Sigmoid colon (tissue), 4 donors: ENCODE results near the gene AXDND1.
"Not testable (repeated sequence)": the region's sequence is repeated elsewhere in the genome, so short reads cannot be mapped to it uniquely, and the experiment has no call there.

Source experiments
- EP300 ChIP-seq, 4 donors: sonication (generic); formaldehyde crosslinking; IDR thresholded peaks; one replicate each; pipeline ENCODE4 v1.6.1; 2017; ENCODE audit warnings: antibody characterized with exemption in 4 of 4
- POLR2A ChIP-seq, 2 donors: fragments of 450-650 bp; IDR thresholded peaks; one replicate each; pipeline ENCODE4 v1.6.1; 2016; ENCODE audit warnings: antibody characterized with exemption in 2 of 2, mild to moderate bottlenecking in 2 of 2, moderate library complexity in 2 of 2
- POLR2AphosphoS5 ChIP-seq, 4 donors: sonication (generic); formaldehyde crosslinking; IDR thresholded peaks; one replicate each; pipeline ENCODE4 v1.6.1; 2017; ENCODE audit warnings: antibody characterized with exemption in 4 of 4
- TF ChIP-seq, protein P1 (sequence below), 4 experiments: fragments of 450-650 bp in 3 of 4; fragments of 200-600 bp in 1 of 4; IDR thresholded peaks; one replicate each; pipeline ENCODE4 v1.5.1; 2016 to 2019; ENCODE audit warnings: antibody characterized with exemption in 4 of 4, mild to moderate bottlenecking in 3 of 4, moderate library complexity in 2 of 4

DNA sequence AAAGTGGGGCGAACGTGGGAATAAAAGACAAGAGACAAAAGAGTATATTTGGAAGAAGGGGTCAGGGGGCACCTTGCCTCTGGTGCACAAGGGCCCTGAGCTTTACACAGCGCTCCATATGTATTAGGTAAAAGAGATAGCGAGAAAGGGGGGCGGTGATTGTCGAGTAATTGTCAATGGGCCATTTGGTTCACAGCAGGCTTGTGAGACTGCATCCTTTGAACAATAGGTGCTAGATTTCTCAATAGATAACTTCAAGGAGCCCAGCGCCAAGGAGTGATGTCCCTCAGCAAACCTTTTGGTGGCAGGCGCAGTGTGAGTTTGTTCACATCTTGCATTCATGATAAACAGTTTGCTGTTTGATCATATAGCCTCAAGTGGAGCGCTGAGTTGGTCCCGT, 77.1 kb downstream of the AXDND1 start:
- TF ChIP-seq, protein P1, sequence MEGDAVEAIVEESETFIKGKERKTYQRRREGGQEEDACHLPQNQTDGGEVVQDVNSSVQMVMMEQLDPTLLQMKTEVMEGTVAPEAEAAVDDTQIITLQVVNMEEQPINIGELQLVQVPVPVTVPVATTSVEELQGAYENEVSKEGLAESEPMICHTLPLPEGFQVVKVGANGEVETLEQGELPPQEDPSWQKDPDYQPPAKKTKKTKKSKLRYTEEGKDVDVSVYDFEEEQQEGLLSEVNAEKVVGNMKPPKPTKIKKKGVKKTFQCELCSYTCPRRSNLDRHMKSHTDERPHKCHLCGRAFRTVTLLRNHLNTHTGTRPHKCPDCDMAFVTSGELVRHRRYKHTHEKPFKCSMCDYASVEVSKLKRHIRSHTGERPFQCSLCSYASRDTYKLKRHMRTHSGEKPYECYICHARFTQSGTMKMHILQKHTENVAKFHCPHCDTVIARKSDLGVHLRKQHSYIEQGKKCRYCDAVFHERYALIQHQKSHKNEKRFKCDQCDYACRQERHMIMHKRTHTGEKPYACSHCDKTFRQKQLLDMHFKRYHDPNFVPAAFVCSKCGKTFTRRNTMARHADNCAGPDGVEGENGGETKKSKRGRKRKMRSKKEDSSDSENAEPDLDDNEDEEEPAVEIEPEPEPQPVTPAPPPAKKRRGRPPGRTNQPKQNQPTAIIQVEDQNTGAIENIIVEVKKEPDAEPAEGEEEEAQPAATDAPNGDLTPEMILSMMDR (IDR thresholded peaks at IDR 0.05), result not testable (repeated sequence)
- TF ChIP-seq POLR2A, EP300, POLR2AphosphoS5 (IDR thresholded peaks at IDR 0.05): not testable (repeated sequence)
